HEK293 (cell line): ENCODE measurements around the gene ARX.

Source experiments
- GLIS2 ChIP-seq: fragments of 450-650 bp; formaldehyde crosslinking; IDR thresholded peaks from 2 replicates; pipeline ENCODE4 v1.5.1; 2016; ENCODE audit warnings: missing biosample characterization, missing genetic modification characterization
- KLF9 ChIP-seq: fragments of 450-650 bp; formaldehyde crosslinking; IDR thresholded peaks from 2 replicates; pipeline ENCODE4 v1.5.1; 2016; ENCODE audit warnings: missing biosample characterization, missing genetic modification characterization, low read depth
- TCF7L2 ChIP-seq: IDR thresholded peaks from 2 replicates; pipeline ENCODE4 v1.6.1; 2011; ENCODE audit warnings: low read depth, mild to moderate bottlenecking, inconsistent platforms, low read length, moderate library complexity, borderline replicate concordance
- WT1 ChIP-seq: fragments of 450-650 bp; formaldehyde crosslinking; IDR thresholded peaks from 2 replicates; pipeline ENCODE4 v1.5.1; 2016; ENCODE audit warnings: missing biosample characterization, missing genetic modification characterization
- ZBTB1 ChIP-seq: fragments of 450-650 bp; formaldehyde crosslinking; IDR thresholded peaks from 2 replicates; pipeline ENCODE4 v1.5.1; 2016; ENCODE audit warnings: missing biosample characterization, missing genetic modification characterization
- ZBTB17 ChIP-seq: fragments of 450-650 bp; formaldehyde crosslinking; IDR thresholded peaks from 2 replicates; pipeline ENCODE4 v1.5.1; 2016; ENCODE audit warnings: missing biosample characterization, missing genetic modification characterization
- ZNF175 ChIP-seq: fragments of 450-650 bp; formaldehyde crosslinking; IDR thresholded peaks from 2 replicates; pipeline ENCODE4 v1.5.1; 2016; ENCODE audit warnings: missing biosample characterization, missing genetic modification characterization
- ZNF223 ChIP-seq: fragments of 450-650 bp; formaldehyde crosslinking; IDR thresholded peaks from 2 replicates; pipeline ENCODE4 v1.5.1; 2016; ENCODE audit warnings: missing biosample characterization, missing genetic modification characterization
- ZNF239 ChIP-seq: fragments of 450-650 bp; formaldehyde crosslinking; IDR thresholded peaks from 2 replicates; pipeline ENCODE4 v1.5.1; 2016; ENCODE audit warnings: missing biosample characterization, missing genetic modification characterization
- ZNF302 ChIP-seq: fragments of 450-650 bp; formaldehyde crosslinking; IDR thresholded peaks from 2 replicates; pipeline ENCODE4 v1.5.1; 2016; ENCODE audit warnings: missing biosample characterization, missing genetic modification characterization, low read depth
- ZNF394 ChIP-seq: fragments of 450-650 bp; formaldehyde crosslinking; IDR thresholded peaks from 2 replicates; pipeline ENCODE4 v1.5.1; 2016; ENCODE audit warnings: missing biosample characterization, missing genetic modification characterization, mild to moderate bottlenecking, moderate library complexity, borderline replicate concordance
- ZNF416 ChIP-seq: fragments of 450-650 bp; formaldehyde crosslinking; IDR thresholded peaks from 2 replicates; pipeline ENCODE4 v1.5.1; 2016; ENCODE audit warnings: missing biosample characterization, missing genetic modification characterization
- ZNF514 ChIP-seq: fragments of 450-650 bp; formaldehyde crosslinking; IDR thresholded peaks from 2 replicates; pipeline ENCODE4 v1.5.1; 2016; ENCODE audit warnings: missing biosample characterization, missing genetic modification characterization
- ZNF549 ChIP-seq: fragments of 450-650 bp; IDR thresholded peaks from 2 replicates; pipeline ENCODE4 v1.5.1; 2018; ENCODE audit warnings: missing biosample characterization, missing genetic modification characterization, mild to moderate bottlenecking, inconsistent platforms, moderate library complexity
- ZNF585B ChIP-seq: fragments of 450-650 bp; formaldehyde crosslinking; IDR thresholded peaks from 2 replicates; pipeline ENCODE4 v1.5.1; 2016; ENCODE audit warnings: missing biosample characterization, missing genetic modification characterization
- ZNF658 ChIP-seq: fragments of 450-650 bp; formaldehyde crosslinking; IDR thresholded peaks from 2 replicates; pipeline ENCODE4; 2016; ENCODE audit warnings: missing biosample characterization, missing genetic modification characterization
- ZNF677 ChIP-seq: fragments of 450-650 bp; IDR thresholded peaks from 2 replicates; pipeline ENCODE4 v1.5.0; 2018; ENCODE audit warnings: missing biosample characterization, mild to moderate bottlenecking, missing genetic modification characterization, moderate library complexity
- ZSCAN16 ChIP-seq: fragments of 450-650 bp; formaldehyde crosslinking; IDR thresholded peaks from 2 replicates; pipeline ENCODE4 v1.5.1; 2016; ENCODE audit warnings: missing biosample characterization, missing genetic modification characterization
- ZXDB ChIP-seq: fragments of 450-650 bp; formaldehyde crosslinking; IDR thresholded peaks from 2 replicates; pipeline ENCODE4 v1.5.1; 2016; ENCODE audit warnings: missing biosample characterization, missing genetic modification characterization
- TF ChIP-seq, protein P1 (sequence below): fragments of 450-650 bp; formaldehyde crosslinking; IDR thresholded peaks from 2 replicates; pipeline ENCODE4 v1.5.1; 2017; ENCODE audit warnings: missing biosample characterization, missing genetic modification characterization
- TF ChIP-seq, protein P2 (sequence below): fragments of 450-650 bp; formaldehyde crosslinking; IDR thresholded peaks from 2 replicates; pipeline ENCODE4 v1.5.1; 2016; ENCODE audit warnings: missing biosample characterization, missing genetic modification characterization
- TF ChIP-seq, protein P3 (sequence below): fragments of 450-650 bp; formaldehyde crosslinking; IDR thresholded peaks from 2 replicates; pipeline ENCODE4; 2016; ENCODE audit warnings: missing biosample characterization, missing genetic modification characterization
- TF ChIP-seq, protein P4 (sequence below): IDR thresholded peaks from 2 replicates; pipeline ENCODE4 v1.6.1; 2011; ENCODE audit warnings: mild to moderate bottlenecking, low read depth, low read length, borderline replicate concordance
- TF ChIP-seq, protein P5 (sequence below): fragments of 450-650 bp; formaldehyde crosslinking; IDR thresholded peaks from 2 replicates; pipeline ENCODE4 v1.5.1; 2016; ENCODE audit warnings: missing biosample characterization, missing genetic modification characterization
- TF ChIP-seq, protein P6 (sequence below): fragments of 450-650 bp; formaldehyde crosslinking; IDR thresholded peaks from 2 replicates; pipeline ENCODE4 v1.5.1; 2017; ENCODE audit warnings: missing biosample characterization, mild to moderate bottlenecking, missing genetic modification characterization, moderate library complexity
- TF ChIP-seq, protein P7 (sequence below): fragments of 450-650 bp; IDR thresholded peaks from 2 replicates; pipeline ENCODE4 v1.5.1; 2018; ENCODE audit warnings: missing biosample characterization, mild to moderate bottlenecking, missing genetic modification characterization
- TF ChIP-seq, protein P8 (sequence below): fragments of 450-650 bp; formaldehyde crosslinking; IDR thresholded peaks from 2 replicates; pipeline ENCODE4 v1.5.1; 2016; ENCODE audit warnings: missing biosample characterization, missing genetic modification characterization, borderline replicate concordance

ARX gene

DNA sequence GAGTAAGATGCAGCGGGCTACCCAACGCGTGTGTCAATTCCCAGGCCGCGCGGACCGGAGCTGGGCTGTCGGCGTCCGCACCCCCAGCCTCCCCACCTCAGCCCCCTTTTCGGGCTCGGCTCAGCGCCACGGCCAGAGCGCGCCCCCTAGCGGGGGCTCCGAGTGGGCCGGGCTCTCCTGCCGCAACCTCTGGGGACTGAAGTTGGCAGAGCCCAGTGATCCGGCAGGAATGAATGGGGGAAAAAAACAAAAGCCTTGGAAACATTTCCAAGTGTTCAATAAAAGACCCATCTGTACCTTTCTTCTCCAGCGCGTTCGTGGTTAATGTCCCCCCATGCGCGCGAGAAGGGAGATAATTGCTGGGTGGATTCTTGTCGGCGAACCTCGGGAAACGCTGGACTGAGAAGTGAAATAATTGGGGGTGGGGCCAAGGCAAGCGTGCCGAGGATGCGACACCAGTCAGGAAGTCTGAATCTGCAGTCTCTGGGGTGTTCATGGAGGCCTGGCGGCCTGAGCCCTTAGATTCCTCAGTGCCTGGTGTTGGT lies 5.2 kb upstream of the ARX start (continued):
- TF ChIP-seq, protein P1, sequence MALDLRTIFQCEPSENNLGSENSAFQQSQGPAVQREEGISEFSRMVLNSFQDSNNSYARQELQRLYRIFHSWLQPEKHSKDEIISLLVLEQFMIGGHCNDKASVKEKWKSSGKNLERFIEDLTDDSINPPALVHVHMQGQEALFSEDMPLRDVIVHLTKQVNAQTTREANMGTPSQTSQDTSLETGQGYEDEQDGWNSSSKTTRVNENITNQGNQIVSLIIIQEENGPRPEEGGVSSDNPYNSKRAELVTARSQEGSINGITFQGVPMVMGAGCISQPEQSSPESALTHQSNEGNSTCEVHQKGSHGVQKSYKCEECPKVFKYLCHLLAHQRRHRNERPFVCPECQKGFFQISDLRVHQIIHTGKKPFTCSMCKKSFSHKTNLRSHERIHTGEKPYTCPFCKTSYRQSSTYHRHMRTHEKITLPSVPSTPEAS = no peak
- TF ChIP-seq ZBTB17 (peak; percentile 35; the same call in 1 of the 2 replicates), ZNF514 (tag by site-specific recombination) (no peak), ZNF416 (tag by site-specific recombination) (no peak), ZNF394 (tag by site-specific recombination) (no peak), KLF9 (tag by site-specific recombination) (no peak), ZNF585B (no peak), GLIS2 (no peak), ZNF223 (tag by site-specific recombination) (no peak), WT1 (no peak), ZSCAN16 (no peak), ZXDB (tag by site-specific recombination) (no peak), ZBTB1 (tag by site-specific recombination) (no peak), ZNF677 (no peak), ZNF549 (no peak), ZNF175 (tag by site-specific recombination) (no peak), ZNF302 (tag by site-specific recombination) (no peak), ZNF239 (no peak), ZNF658 (tag by site-specific recombination) (no peak), TCF7L2 (no peak)
- TF ChIP-seq, protein P2, sequence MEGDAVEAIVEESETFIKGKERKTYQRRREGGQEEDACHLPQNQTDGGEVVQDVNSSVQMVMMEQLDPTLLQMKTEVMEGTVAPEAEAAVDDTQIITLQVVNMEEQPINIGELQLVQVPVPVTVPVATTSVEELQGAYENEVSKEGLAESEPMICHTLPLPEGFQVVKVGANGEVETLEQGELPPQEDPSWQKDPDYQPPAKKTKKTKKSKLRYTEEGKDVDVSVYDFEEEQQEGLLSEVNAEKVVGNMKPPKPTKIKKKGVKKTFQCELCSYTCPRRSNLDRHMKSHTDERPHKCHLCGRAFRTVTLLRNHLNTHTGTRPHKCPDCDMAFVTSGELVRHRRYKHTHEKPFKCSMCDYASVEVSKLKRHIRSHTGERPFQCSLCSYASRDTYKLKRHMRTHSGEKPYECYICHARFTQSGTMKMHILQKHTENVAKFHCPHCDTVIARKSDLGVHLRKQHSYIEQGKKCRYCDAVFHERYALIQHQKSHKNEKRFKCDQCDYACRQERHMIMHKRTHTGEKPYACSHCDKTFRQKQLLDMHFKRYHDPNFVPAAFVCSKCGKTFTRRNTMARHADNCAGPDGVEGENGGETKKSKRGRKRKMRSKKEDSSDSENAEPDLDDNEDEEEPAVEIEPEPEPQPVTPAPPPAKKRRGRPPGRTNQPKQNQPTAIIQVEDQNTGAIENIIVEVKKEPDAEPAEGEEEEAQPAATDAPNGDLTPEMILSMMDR (tag by site-specific recombination) = peak; percentile 74
- TF ChIP-seq, protein P3, sequence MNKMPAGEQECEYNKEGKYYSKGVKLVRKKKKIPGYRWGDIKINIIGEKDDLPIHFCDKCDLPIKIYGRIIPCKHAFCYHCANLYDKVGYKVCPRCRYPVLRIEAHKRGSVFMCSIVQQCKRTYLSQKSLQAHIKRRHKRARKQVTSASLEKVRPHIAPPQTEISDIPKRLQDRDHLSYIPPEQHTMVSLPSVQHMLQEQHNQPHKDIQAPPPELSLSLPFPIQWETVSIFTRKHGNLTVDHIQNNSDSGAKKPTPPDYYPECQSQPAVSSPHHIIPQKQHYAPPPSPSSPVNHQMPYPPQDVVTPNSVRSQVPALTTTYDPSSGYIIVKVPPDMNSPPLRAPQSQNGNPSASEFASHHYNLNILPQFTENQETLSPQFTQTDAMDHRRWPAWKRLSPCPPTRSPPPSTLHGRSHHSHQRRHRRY (tag by site-specific recombination) = no peak
- TF ChIP-seq, protein P4, sequence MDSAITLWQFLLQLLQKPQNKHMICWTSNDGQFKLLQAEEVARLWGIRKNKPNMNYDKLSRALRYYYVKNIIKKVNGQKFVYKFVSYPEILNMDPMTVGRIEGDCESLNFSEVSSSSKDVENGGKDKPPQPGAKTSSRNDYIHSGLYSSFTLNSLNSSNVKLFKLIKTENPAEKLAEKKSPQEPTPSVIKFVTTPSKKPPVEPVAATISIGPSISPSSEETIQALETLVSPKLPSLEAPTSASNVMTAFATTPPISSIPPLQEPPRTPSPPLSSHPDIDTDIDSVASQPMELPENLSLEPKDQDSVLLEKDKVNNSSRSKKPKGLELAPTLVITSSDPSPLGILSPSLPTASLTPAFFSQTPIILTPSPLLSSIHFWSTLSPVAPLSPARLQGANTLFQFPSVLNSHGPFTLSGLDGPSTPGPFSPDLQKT = no peak
- TF ChIP-seq, protein P5, sequence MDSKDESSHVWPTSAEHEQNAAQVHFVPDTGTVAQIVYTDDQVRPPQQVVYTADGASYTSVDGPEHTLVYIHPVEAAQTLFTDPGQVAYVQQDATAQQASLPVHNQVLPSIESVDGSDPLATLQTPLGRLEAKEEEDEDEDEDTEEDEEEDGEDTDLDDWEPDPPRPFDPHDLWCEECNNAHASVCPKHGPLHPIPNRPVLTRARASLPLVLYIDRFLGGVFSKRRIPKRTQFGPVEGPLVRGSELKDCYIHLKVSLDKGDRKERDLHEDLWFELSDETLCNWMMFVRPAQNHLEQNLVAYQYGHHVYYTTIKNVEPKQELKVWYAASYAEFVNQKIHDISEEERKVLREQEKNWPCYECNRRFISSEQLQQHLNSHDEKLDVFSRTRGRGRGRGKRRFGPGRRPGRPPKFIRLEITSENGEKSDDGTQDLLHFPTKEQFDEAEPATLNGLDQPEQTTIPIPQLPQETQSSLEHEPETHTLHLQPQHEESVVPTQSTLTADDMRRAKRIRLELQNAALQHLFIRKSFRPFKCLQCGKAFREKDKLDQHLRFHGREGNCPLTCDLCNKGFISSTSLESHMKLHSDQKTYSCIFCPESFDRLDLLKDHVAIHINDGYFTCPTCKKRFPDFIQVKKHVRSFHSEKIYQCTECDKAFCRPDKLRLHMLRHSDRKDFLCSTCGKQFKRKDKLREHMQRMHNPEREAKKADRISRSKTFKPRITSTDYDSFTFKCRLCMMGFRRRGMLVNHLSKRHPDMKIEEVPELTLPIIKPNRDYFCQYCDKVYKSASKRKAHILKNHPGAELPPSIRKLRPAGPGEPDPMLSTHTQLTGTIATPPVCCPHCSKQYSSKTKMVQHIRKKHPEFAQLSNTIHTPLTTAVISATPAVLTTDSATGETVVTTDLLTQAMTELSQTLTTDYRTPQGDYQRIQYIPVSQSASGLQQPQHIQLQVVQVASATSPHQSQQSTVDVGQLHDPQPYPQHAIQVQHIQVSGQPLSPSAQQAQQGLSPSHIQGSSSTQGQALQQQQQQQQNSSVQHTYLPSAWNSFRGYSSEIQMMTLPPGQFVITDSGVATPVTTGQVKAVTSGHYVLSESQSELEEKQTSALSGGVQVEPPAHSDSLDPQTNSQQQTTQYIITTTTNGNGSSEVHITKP (tag by site-specific recombination) = peak; percentile 56; the same call in 1 of the 2 replicates
- TF ChIP-seq, protein P6, sequence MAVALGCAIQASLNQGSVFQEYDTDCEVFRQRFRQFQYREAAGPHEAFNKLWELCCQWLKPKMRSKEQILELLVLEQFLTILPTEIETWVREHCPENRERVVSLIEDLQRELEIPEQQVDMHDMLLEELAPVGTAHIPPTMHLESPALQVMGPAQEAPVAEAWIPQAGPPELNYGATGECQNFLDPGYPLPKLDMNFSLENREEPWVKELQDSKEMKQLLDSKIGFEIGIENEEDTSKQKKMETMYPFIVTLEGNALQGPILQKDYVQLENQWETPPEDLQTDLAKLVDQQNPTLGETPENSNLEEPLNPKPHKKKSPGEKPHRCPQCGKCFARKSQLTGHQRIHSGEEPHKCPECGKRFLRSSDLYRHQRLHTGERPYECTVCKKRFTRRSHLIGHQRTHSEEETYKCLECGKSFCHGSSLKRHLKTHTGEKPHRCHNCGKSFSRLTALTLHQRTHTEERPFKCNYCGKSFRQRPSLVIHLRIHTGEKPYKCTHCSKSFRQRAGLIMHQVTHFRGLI (tag by site-specific recombination) = no peak
- TF ChIP-seq, protein P7, sequence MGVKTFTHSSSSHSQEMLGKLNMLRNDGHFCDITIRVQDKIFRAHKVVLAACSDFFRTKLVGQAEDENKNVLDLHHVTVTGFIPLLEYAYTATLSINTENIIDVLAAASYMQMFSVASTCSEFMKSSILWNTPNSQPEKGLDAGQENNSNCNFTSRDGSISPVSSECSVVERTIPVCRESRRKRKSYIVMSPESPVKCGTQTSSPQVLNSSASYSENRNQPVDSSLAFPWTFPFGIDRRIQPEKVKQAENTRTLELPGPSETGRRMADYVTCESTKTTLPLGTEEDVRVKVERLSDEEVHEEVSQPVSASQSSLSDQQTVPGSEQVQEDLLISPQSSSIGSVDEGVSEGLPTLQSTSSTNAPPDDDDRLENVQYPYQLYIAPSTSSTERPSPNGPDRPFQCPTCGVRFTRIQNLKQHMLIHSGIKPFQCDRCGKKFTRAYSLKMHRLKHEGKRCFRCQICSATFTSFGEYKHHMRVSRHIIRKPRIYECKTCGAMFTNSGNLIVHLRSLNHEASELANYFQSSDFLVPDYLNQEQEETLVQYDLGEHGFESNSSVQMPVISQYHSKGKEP = no peak
- TF ChIP-seq, protein P8, sequence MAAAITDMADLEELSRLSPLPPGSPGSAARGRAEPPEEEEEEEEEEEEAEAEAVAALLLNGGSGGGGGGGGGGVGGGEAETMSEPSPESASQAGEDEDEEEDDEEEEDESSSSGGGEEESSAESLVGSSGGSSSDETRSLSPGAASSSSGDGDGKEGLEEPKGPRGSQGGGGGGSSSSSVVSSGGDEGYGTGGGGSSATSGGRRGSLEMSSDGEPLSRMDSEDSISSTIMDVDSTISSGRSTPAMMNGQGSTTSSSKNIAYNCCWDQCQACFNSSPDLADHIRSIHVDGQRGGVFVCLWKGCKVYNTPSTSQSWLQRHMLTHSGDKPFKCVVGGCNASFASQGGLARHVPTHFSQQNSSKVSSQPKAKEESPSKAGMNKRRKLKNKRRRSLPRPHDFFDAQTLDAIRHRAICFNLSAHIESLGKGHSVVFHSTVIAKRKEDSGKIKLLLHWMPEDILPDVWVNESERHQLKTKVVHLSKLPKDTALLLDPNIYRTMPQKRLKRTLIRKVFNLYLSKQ (tag by site-specific recombination) = no peak
